Breast epithelium (tissue), 3 donors: Measurements from ENCODE around the gene TAAR6.

Experiments
- CTCF ChIP-seq, 3 donors: fragments of 450-650 bp; IDR thresholded peaks; one replicate each; pipeline ENCODE4 v1.5.1; 2016 to 2017; ENCODE audit warnings: antibody characterized with exemption in 3 of 3, mild to moderate bottlenecking in 3 of 3, moderate library complexity in 3 of 3
- POLR2A ChIP-seq: fragments of 450-650 bp; IDR thresholded peaks from one replicate; pipeline ENCODE4 v1.6.1; 2016; ENCODE audit warnings: antibody characterized with exemption, mild to moderate bottlenecking, moderate library complexity

GRCh38 chr6:132590362-132590761 lies 20.2 kb downstream of the TAAR6 start:
- no peak for TF ChIP-seq CTCF (IDR thresholded peaks at IDR 0.05)
- TF ChIP-seq POLR2A: no peak
